ENCODE measurements around the gene RNF14. TPM values are rescaled to one million over a fixed set of nuclear protein-coding genes. Genes with fewer than 3 reads are reported as not detected.
"Not testable (repeated sequence)": the region's sequence is repeated elsewhere in the genome, so short reads cannot be mapped to it uniquely, and the experiment has no call there.

Gene RNF14, protein sequence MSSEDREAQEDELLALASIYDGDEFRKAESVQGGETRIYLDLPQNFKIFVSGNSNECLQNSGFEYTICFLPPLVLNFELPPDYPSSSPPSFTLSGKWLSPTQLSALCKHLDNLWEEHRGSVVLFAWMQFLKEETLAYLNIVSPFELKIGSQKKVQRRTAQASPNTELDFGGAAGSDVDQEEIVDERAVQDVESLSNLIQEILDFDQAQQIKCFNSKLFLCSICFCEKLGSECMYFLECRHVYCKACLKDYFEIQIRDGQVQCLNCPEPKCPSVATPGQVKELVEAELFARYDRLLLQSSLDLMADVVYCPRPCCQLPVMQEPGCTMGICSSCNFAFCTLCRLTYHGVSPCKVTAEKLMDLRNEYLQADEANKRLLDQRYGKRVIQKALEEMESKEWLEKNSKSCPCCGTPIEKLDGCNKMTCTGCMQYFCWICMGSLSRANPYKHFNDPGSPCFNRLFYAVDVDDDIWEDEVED
- polyA plus RNA-seq (2013, experiment 1 of 2), result 17.6 TPM
- 18.8 TPM for polyA plus RNA-seq (2013, experiment 2 of 2)

DNA sequence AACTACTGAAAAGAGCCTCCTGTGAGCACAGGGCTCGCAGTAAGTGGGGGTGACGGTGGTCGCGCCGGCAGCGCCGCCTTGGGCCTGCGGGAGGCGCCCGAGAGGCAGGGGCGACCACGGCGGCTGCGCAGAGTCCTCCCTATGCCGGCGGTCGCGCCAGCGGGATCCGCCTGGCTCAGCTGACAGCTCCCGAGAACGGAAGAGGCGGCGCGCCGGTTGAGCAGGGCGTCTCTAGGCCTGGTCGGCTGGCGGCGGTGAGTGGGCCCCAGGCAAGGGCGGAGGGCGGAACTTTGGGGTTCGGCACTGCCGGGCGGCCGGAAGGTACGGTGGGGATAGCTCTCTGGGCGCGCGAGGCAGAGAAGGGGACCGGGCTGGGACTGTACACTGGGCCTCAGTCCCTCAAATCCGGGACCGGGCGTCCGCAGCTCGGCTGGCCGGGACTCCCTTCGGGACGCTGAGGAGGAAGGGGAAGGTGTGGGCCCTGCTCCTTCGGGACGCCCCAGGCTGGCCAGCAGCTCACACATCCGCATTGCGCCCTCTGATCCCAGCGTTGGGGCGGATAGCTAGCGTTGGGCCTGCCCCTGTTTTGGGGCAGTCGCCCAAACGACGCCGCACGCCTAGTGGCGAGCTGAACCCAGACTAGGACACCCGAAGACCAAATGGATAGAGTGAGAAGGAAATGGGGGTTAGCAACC is at the start of gene RNF14:
Gene RNF14, plus strand, starts transcription at position 192 of the 695 bp plus-strand sequence. CDS start 4,484 bp downstream, outside the sequence.
- Histone ChIP-seq H4K8ac (ENCODE audit: low read depth, low read length) (peak within 1 kb of the TSS; percentile 99), H4K5ac (ENCODE audit: low read length) (peak within 1 kb of the TSS; percentile 9), H3K23ac (ENCODE audit: low read length) (peak within 1 kb of the TSS; percentile 97), H3K27me3 (ENCODE audit: insufficient read depth, low read length, poor library complexity) (no peaks in the 10 kb centered on the region), H3K18ac (ENCODE audit: low read length) (peak within 1 kb of the TSS; percentile 78), H3K4me3 (ENCODE audit: low read length) (peak within 1 kb of the TSS; percentile 95), H3K56ac (ENCODE audit: low read length) (peak within 1 kb of the TSS; percentile 98), H2BK5ac (ENCODE audit: low read length) (peak within 1 kb of the TSS; percentile 54), H3K27ac (ENCODE audit: low read depth, low read length) (peak within 1 kb of the TSS; percentile 82), H3K4me1 (ENCODE audit: control insufficient read depth, low read depth, low read length) (no peaks in the 10 kb centered on the region), H2BK15ac (replicated peaks; ENCODE audit: low read depth) (no peak within 1 kb of the TSS), H3K4me2 (ENCODE audit: low read length) (peak within 1 kb of the TSS; percentile 65), H3K36me3 (ENCODE audit: control insufficient read depth, insufficient read depth, low read length) (no peaks in the 10 kb centered on the region), H2AK5ac (ENCODE audit: low read length) (no peak within 1 kb of the TSS), H3K79me2 (ENCODE audit: control insufficient read depth, insufficient read depth, low read length) (no peaks in the 10 kb centered on the region), H3K79me1 (ENCODE audit: low read length) (peaks cover 2% of the 10 kb centered on the region), H2BK120ac (ENCODE audit: low read depth, low read length) (no peak within 1 kb of the TSS), H3K9ac (ENCODE audit: low read length) (peak within 1 kb of the TSS; percentile 97), H3K4ac (ENCODE audit: low read depth, low read length) (peak within 1 kb of the TSS; percentile 19)
- WGBS (ENCODE audit: extremely low coverage, insufficient coverage, low lambda C conversion rate), result no CpG with 5 or more reads among the region's 63 CpGs
- DNase-seq, result peak; percentile 96

DNA sequence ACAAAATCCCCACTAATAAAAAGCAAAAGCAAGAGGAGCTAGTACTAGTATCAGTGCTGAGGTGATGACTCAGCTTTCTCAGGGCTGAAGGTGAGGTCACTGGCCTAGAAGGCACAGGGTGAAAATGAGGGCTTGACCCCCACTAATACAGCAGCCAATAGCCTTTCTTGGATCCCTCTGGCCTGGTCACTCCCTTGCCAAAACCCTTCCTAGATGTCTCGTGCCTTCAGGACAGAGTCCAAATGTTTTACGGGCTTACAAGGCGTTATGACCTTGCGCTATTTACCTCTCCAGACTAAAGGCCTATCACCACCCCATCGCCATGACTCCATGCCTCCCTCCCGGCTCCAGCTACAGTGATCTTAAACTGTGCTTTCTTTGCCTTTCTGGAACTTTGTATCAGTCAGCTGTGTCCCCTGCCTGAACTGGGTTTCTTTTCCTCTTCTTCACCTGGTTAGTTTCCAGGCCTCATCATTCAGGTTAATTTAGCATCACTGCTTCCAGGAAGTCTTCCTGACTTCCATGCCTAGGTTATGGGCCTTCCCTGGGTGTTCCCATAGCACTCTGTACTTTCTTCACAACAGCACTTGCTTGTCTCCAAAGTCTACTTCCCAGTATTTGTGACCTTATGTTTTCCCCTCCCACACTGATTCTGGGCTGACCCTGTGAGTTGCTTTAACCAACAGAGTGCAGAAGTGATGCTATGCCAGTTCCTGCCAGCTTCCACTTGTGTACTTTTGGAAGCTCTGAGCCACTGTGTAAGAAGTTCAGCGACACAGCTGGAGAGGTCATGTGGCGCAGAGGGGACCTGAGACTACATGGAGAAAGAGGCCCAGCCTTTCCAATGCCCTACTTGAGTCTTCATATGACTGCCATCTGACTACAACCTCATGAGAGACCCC is 49.4 kb upstream of the RNF14 start:
- no peak overlapping the region for H3K27ac ChIP-seq (ENCODE audit: low read depth, low read length)
- no peak overlapping the region for H3K23ac ChIP-seq (ENCODE audit: low read length)
- no peak overlapping the region for H3K4ac ChIP-seq (ENCODE audit: low read depth, low read length)
- no peak overlapping the region for H3K9ac ChIP-seq (ENCODE audit: low read length)
- H3K4me3 ChIP-seq (ENCODE audit: low read length), result no peak overlapping the region
- H3K56ac ChIP-seq (ENCODE audit: low read length), result no peak overlapping the region
- H3K36me3 ChIP-seq (ENCODE audit: control insufficient read depth, insufficient read depth, low read length), result no peaks in the 10 kb centered on the region
- H3K27me3 ChIP-seq (ENCODE audit: insufficient read depth, low read length, poor library complexity), result no peaks in the 10 kb centered on the region
- no peak overlapping the region for H2BK5ac ChIP-seq (ENCODE audit: low read length)
- peaks cover 6% of the 10 kb centered on the region for H3K79me1 ChIP-seq (ENCODE audit: low read length)
- H3K18ac ChIP-seq (ENCODE audit: low read length), result no peak overlapping the region
- WGBS (ENCODE audit: extremely low coverage, insufficient coverage, low lambda C conversion rate), result no CpG with 5 or more reads among the region's 8 CpGs
- H2BK120ac ChIP-seq (ENCODE audit: low read depth, low read length), result no peak overlapping the region
- H3K4me1 ChIP-seq (ENCODE audit: control insufficient read depth, low read depth, low read length), result peaks cover 3% of the 10 kb centered on the region
- H4K8ac ChIP-seq (ENCODE audit: low read depth, low read length), result no peak overlapping the region
- H2AK5ac ChIP-seq (ENCODE audit: low read length), result no peak overlapping the region
- peaks cover 2% of the 10 kb centered on the region for H3K79me2 ChIP-seq (ENCODE audit: control insufficient read depth, insufficient read depth, low read length)
- no peak overlapping the region for H3K4me2 ChIP-seq (ENCODE audit: low read length)
- H2BK15ac ChIP-seq (replicated peaks; ENCODE audit: low read depth), result no peak overlapping the region
- DNase-seq, result no peak
- H4K5ac ChIP-seq (ENCODE audit: low read length), result no peak overlapping the region

DNA sequence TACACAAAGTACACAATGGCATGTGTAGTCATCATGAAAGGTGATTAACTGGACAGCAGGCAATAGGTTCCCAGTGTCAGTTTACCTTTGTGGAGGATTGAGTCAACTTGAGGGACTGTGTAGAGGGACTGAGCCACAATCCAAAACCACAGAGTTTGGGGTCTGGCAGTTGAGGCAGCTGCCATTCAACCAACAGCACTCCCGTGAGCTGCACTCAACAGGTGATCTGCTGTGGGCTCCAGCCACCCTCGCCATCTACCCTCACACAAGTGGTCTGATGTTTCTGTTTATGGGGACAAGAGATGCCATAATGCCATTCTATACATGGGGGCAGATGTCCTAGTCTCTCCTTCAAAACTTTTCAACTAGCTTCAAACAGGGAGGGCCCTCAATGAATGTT is 48.1 kb upstream of the RNF14 start:
- no peak overlapping the region for H4K8ac ChIP-seq (ENCODE audit: low read depth, low read length)
- no peak overlapping the region for H2BK120ac ChIP-seq (ENCODE audit: low read depth, low read length)
- peaks cover 4% of the 10 kb centered on the region for H3K4me1 ChIP-seq (ENCODE audit: control insufficient read depth, low read depth, low read length)
- no peak overlapping the region for H3K23ac ChIP-seq (ENCODE audit: low read length)
- no peak overlapping the region for H2AK5ac ChIP-seq (ENCODE audit: low read length)
- no peak overlapping the region for H2BK5ac ChIP-seq (ENCODE audit: low read length)
- H3K4ac ChIP-seq (ENCODE audit: low read depth, low read length), result no peak overlapping the region
- H3K9ac ChIP-seq (ENCODE audit: low read length), result no peak overlapping the region
- no peak overlapping the region for H3K4me3 ChIP-seq (ENCODE audit: low read length)
- H2BK15ac ChIP-seq (replicated peaks; ENCODE audit: low read depth), result no peak overlapping the region
- WGBS (ENCODE audit: extremely low coverage, insufficient coverage, low lambda C conversion rate), result no CpG with 5 or more reads among the region's 2 CpGs
- no peaks in the 10 kb centered on the region for H3K36me3 ChIP-seq (ENCODE audit: control insufficient read depth, insufficient read depth, low read length)
- no peak overlapping the region for H3K4me2 ChIP-seq (ENCODE audit: low read length)
- no peak for DNase-seq
- no peak overlapping the region for H4K5ac ChIP-seq (ENCODE audit: low read length)
- no peak overlapping the region for H3K56ac ChIP-seq (ENCODE audit: low read length)
- H3K79me1 ChIP-seq (ENCODE audit: low read length), result peaks cover 9% of the 10 kb centered on the region
- H3K79me2 ChIP-seq (ENCODE audit: control insufficient read depth, insufficient read depth, low read length), result peaks cover 2% of the 10 kb centered on the region
- H3K18ac ChIP-seq (ENCODE audit: low read length), result no peak overlapping the region
- H3K27ac ChIP-seq (ENCODE audit: low read depth, low read length), result no peak overlapping the region
- H3K27me3 ChIP-seq (ENCODE audit: insufficient read depth, low read length, poor library complexity), result no peaks in the 10 kb centered on the region

DNA sequence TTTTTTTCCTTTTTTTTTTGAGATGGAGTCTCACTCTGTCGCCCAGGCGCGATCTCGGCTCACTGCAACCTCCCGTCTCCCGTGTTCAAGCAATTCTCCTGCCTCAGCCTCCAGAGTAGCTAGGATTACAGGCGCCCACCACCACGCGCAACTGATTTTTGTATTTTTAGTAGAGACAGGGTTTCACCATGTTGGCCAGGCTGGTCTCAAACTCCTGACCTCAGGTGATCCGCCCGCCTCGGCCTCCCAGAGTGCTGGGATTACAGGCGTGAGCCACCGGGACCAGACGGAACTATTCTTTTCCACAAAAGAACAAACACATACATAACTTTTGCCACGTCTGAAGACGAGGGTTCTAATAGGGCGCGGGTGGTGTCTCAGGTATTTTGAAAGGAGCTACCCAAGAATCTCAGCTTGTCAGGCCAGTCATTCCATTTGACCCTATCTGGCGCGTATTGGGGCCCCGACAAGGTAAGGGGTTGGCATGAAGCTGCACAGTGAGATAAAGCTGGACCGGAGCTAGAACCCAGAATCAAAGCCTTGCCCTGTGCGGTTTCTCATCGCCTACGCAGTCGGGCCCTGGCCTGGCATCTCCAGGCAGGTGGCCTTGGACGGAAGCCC is 46.0 kb upstream of the RNF14 start:
- H3K4me3 ChIP-seq (ENCODE audit: low read length), result peak overlapping the region; percentile 76
- not testable (repeated sequence) for H4K5ac ChIP-seq (ENCODE audit: low read length); DNase-seq; H3K79me2 ChIP-seq (ENCODE audit: control insufficient read depth, insufficient read depth, low read length); H3K27me3 ChIP-seq (ENCODE audit: insufficient read depth, low read length, poor library complexity); H2BK120ac ChIP-seq (ENCODE audit: low read depth, low read length); H3K36me3 ChIP-seq (ENCODE audit: control insufficient read depth, insufficient read depth, low read length); H3K4me1 ChIP-seq (ENCODE audit: control insufficient read depth, low read depth, low read length); H2BK15ac ChIP-seq (replicated peaks; ENCODE audit: low read depth)
- peak overlapping the region; percentile 23 for H2BK5ac ChIP-seq (ENCODE audit: low read length)
- H3K4ac ChIP-seq (ENCODE audit: low read depth, low read length), result peak overlapping the region; percentile 93
- peak overlapping the region; percentile 97 for H3K27ac ChIP-seq (ENCODE audit: low read depth, low read length)
- peak overlapping the region; percentile 67 for H3K4me2 ChIP-seq (ENCODE audit: low read length)
- WGBS (ENCODE audit: extremely low coverage, insufficient coverage, low lambda C conversion rate), result no CpG with 5 or more reads among the region's 28 CpGs
- peak overlapping the region; percentile 48 for H2AK5ac ChIP-seq (ENCODE audit: low read length)
- peak overlapping the region; percentile 94 for H3K9ac ChIP-seq (ENCODE audit: low read length)
- peak overlapping the region; percentile 63 for H3K18ac ChIP-seq (ENCODE audit: low read length)
- H3K56ac ChIP-seq (ENCODE audit: low read length), result peak overlapping the region; percentile 93
- peak overlapping the region; percentile 66 for H3K23ac ChIP-seq (ENCODE audit: low read length)
- H4K8ac ChIP-seq (ENCODE audit: low read depth, low read length), result peak overlapping the region; percentile 17
- H3K79me1 ChIP-seq (ENCODE audit: low read length), result peaks cover 13% of the 10 kb centered on the region

All from mesendoderm (in vitro differentiated cells).